HG02610 (cell line): ENCODE data around the gene TRRAP.

Experiments used
- ATAC-seq: cut with Tn5 transposase; IDR thresholded peaks from one replicate; pipeline ENCODE4 v1.9.1; 2021; ENCODE audit warnings: mild to moderate bottlenecking, moderate library complexity; ENCODE audit not compliant: unreplicated experiment

TRRAP gene

GRCh38 chr7:98935811-98936210 is 57.5 kb downstream of the TRRAP start:
- ATAC-seq: no peak

GRCh38 chr7:98943336-98943735 is 65.0 kb downstream of the TRRAP start:
- ATAC-seq: no peak

- ATAC-seq: no peak
Measured at GRCh38 chr7:98944386-98944785, 66.1 kb downstream of the TRRAP start.

- ATAC-seq: no peak
Measured at GRCh38 chr7:98945852-98946251, 67.5 kb downstream of the TRRAP start.

- no peak for ATAC-seq
Measured at GRCh38 chr7:98946389-98946788, 68.1 kb downstream of the TRRAP start.

GRCh38 chr7:98949336-98950044 is 71.2 kb downstream of the TRRAP start:
- ATAC-seq: no peak

GRCh38 chr7:98955992-98956391 is 77.7 kb downstream of the TRRAP start:
- ATAC-seq: no peak

GRCh38 chr7:98956469-98956868 is 78.1 kb downstream of the TRRAP start:
- no peak for ATAC-seq

GRCh38 chr7:98956937-98957336 is 78.6 kb downstream of the TRRAP start:
- no peak for ATAC-seq

- no peak for ATAC-seq
Measured at GRCh38 chr7:98957766-98958165, 79.4 kb downstream of the TRRAP start.

GRCh38 chr7:98958968-98959367 is 80.6 kb downstream of the TRRAP start:
- ATAC-seq: no peak

GRCh38 chr7:98963305-98963704 is 85.0 kb downstream of the TRRAP start:
- ATAC-seq: no peak

GRCh38 chr7:98964596-98964995 is 86.3 kb downstream of the TRRAP start:
- ATAC-seq: no peak

- no peak for ATAC-seq
Measured at GRCh38 chr7:98968621-98969020, 90.3 kb downstream of the TRRAP start.

GRCh38 chr7:98969386-98969785 is 91.1 kb downstream of the TRRAP start:
- no peak for ATAC-seq

GRCh38 chr7:98970016-98970615 is 91.8 kb downstream of the TRRAP start:
- ATAC-seq: no peak

- ATAC-seq: no peak
Measured at GRCh38 chr7:98970805-98971204, 92.5 kb downstream of the TRRAP start.

GRCh38 chr7:98974205-98974604 is 95.9 kb downstream of the TRRAP start:
- ATAC-seq: no peak

- ATAC-seq: no peak
Measured at GRCh38 chr7:98974906-98975816, 96.8 kb downstream of the TRRAP start.

GRCh38 chr7:98976396-98977185 is 98.3 kb downstream of the TRRAP start:
- no peak for ATAC-seq

GRCh38 chr7:98978672-98979071 is 100.3 kb downstream of the TRRAP start:
- no peak for ATAC-seq
